Sigmoid colon (tissue), 7 donors: ENCODE results near the gene ADCY5. TPM values are rescaled to one million over a fixed set of nuclear protein-coding genes. Genes with fewer than 3 reads are reported as not detected.

Experiments
- DNase-seq: peaks from one replicate; pipeline ENCODE4 v3.0.0-alpha.2; 2019
- H3K27ac ChIP-seq, 4 donors: fragments of 200-600 bp; sonication (generic); one replicate each; pipeline ENCODE4 v1.5.1; 2016 to 2019; ENCODE audit warnings: mild to moderate bottlenecking in 1 of 4
- H3K27me3 ChIP-seq, 3 donors: fragments of 200-600 bp; sonication (generic); one replicate each; pipeline ENCODE4 v1.5.1; 2019; ENCODE audit warnings: mild to moderate bottlenecking in 1 of 3
- H3K36me3 ChIP-seq, 4 donors: fragments of 200-600 bp; sonication (generic); one replicate each; pipeline ENCODE4 v1.5.1; 2016 to 2019
- H3K4me1 ChIP-seq, 4 donors: fragments of 200-600 bp; sonication (generic); one replicate each; pipeline ENCODE4 v1.5.1; 2017 to 2019
- H3K4me3 ChIP-seq, 4 donors: fragments of 200-600 bp; sonication (generic); one replicate each; pipeline ENCODE4 v1.5.1; 2017 to 2019; ENCODE audit warnings: mild to moderate bottlenecking in 2 of 4, moderate library complexity in 1 of 4
- H3K9me3 ChIP-seq, 4 donors: fragments of 200-600 bp in 3 of 4; sonication (generic) in 3 of 4; one replicate each; pipeline versions ENCODE4 v1.5.1 to v1.6.1; 2013 to 2019
- CTCF ChIP-seq, 4 experiments: fragments of 450-650 bp in 3 of 4; fragments of 200-600 bp in 1 of 4; IDR thresholded peaks; one replicate each; pipeline ENCODE4 v1.5.1; 2016 to 2019; ENCODE audit warnings: antibody characterized with exemption in 4 of 4, mild to moderate bottlenecking in 3 of 4, moderate library complexity in 2 of 4
- EP300 ChIP-seq, 4 donors: sonication (generic); formaldehyde crosslinking; IDR thresholded peaks; one replicate each; pipeline ENCODE4 v1.6.1; 2017; ENCODE audit warnings: antibody characterized with exemption in 4 of 4
- POLR2A ChIP-seq, 2 donors: fragments of 450-650 bp; IDR thresholded peaks; one replicate each; pipeline ENCODE4 v1.6.1; 2016; ENCODE audit warnings: antibody characterized with exemption in 2 of 2, mild to moderate bottlenecking in 2 of 2, moderate library complexity in 2 of 2
- POLR2AphosphoS5 ChIP-seq, 4 donors: sonication (generic); formaldehyde crosslinking; IDR thresholded peaks; one replicate each; pipeline ENCODE4 v1.6.1; 2017; ENCODE audit warnings: antibody characterized with exemption in 4 of 4
- WGBS, 2 donors: extraction: QIAGEN DNeasy Blood & Tissue Kit; methylation state at CpG; one replicate each; pipeline ENCODE4 v1.1.7; 2013; 5-methylcytosine and 5-hydroxymethylcytosine counted together
- intact Hi-C: fragments of 100-400 bp; cut with DNase I; formaldehyde crosslinking; loops from one replicate; pipeline ENCODE4 v1.15.1; 2023
- polyA plus RNA-seq, 3 donors: library from polyadenylated mRNA; stranded (reverse); fragments of 200-250 nt; gene quantifications; one replicate each; pipeline ENCODE4 v1.2.3, GENCODE V29; 2013
- total RNA-seq, 4 donors: library from RNA; depleted of rRNA; stranded (reverse); fragments of >200 nt; gene quantifications; one replicate each; pipeline ENCODE4 v1.1.0, GENCODE V29; 2016
- donor health status: healthy with polysubstance abuse.
- donor health status: Bipolar disorder and iron deficiency.
- donor health status: healthy.

The ADCY5 gene
- total and polyA plus RNA-seq, 7 donors, result 1.4 to 84.4 (median 39.5) TPM

- 83 to 88% methylated on average over 3 of the region's 3 CpGs for WGBS, 2 donors
- H3K9me3 ChIP-seq, result no peaks in the 10 kb centered on the region
- H3K4me1 ChIP-seq, result peaks cover 0 to 46% (median 37%) of the 10 kb centered on the region in 4 donors
- TF ChIP-seq CTCF (IDR thresholded peaks at IDR 0.05) (no peak), POLR2AphosphoS5 (IDR thresholded peaks at IDR 0.05) (no peak), EP300 (IDR thresholded peaks at IDR 0.05) (no peak), POLR2A (IDR thresholded peaks at IDR 0.05) (no peak)
- H3K27me3 ChIP-seq, result no peaks in the 10 kb centered on the region
- no peaks in the 10 kb centered on the region for H3K36me3 ChIP-seq
- DNase-seq, result peak; percentile 20
- H3K4me3 ChIP-seq, result no peak overlapping the region
- intact Hi-C loops, result no loop called here
- H3K27ac ChIP-seq, result no peak overlapping the region
Measured at GRCh38 chr3:123357275-123357674, 91.6 kb downstream of the ADCY5 start.

DNA sequence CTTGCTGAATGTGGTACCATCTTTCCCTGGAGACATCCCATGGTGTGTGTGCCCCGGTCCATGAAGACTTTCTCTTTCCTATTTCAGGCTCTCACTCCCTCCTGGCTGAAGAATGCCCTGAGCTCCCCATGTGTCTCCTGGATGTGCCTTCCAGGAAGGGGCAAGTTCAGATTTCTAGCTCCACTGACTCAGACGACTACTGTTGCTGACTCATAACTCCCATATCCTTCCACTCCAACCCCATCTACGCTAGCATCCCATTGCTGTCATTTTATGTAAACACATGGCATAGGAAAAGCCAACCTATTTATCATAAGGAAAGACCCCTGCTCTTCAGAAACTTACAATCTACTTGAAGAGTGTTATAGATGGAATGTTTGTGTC lies 95.0 kb downstream of the ADCY5 start:
- no peak for TF ChIP-seq POLR2AphosphoS5 (IDR thresholded peaks at IDR 0.05)
- TF ChIP-seq CTCF (IDR thresholded peaks at IDR 0.05), result no peak
- TF ChIP-seq POLR2A (IDR thresholded peaks at IDR 0.05), result no peak
- no peak for DNase-seq
- Histone ChIP-seq H3K27me3 (no peaks in the 10 kb centered on the region), H3K4me3 (no peak overlapping the region), H3K9me3 (no peaks in the 10 kb centered on the region), H3K27ac (peak overlapping the region in 3 of 4 donors; percentile 26 to 74 (median 27)), H3K36me3 (no peaks in the 10 kb centered on the region), H3K4me1 (peaks cover 0 to 47% (median 40%) of the 10 kb centered on the region in 4 donors)
- intact Hi-C loops, result no loop called here
- WGBS, 2 donors, result 75 to 89% methylated on average over 3 of the region's 3 CpGs

- Histone ChIP-seq H3K27me3 (no peaks in the 10 kb centered on the region), H3K4me1 (peaks cover 0 to 47% (median 40%) of the 10 kb centered on the region in 4 donors), H3K36me3 (no peaks in the 10 kb centered on the region), H3K9me3 (no peaks in the 10 kb centered on the region), H3K4me3 (no peak overlapping the region), H3K27ac (peak overlapping the region in 3 of 4 donors; percentile 21 to 74 (median 26))
- peak; percentile 30 for DNase-seq
- WGBS, 2 donors, result 94 to 96% methylated on average over 10 of the region's 10 CpGs
- TF ChIP-seq CTCF (IDR thresholded peaks at IDR 0.05) (no peak), POLR2A (IDR thresholded peaks at IDR 0.05) (no peak), POLR2AphosphoS5 (IDR thresholded peaks at IDR 0.05) (no peak), EP300 (IDR thresholded peaks at IDR 0.05) (no peak)
- intact Hi-C loops, result no loop called here
Measured at GRCh38 chr3:123353227-123353849, 95.6 kb downstream of the ADCY5 start.

DNA sequence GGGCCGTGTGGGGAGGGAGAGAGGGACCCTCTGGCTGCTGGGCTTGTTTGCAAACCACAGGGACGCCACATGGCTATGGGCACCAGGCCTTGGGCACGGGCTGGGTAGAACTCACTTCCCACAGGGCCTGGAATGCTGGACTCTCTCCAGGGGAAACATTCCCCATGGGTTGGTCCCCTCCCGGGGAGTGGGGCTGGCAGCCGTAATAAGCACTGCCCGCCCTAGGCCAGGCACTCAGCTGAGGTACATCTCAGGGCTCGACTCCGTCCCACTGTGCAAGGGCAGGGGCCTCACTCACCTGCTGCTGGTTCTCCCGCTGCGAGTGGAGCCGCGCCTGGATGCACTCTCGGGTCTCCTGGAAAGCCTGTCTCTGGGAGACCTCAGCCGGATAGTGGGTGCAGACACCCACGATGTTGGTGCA lies 96.7 kb downstream of the ADCY5 start:
- intact Hi-C loops, result no loop called here
- 84 to 86% methylated on average over 15 of the region's 15 CpGs for WGBS, 2 donors
- no peaks in the 10 kb centered on the region for H3K27me3 ChIP-seq
- no peak overlapping the region for H3K4me3 ChIP-seq
- peak overlapping the region; percentile 20 to 74 (median 36) for H3K27ac ChIP-seq
- peak; percentile 75 for DNase-seq
- H3K36me3 ChIP-seq, result peaks cover 0 to 6% (median 0%) of the 10 kb centered on the region in 4 donors
- no peak for TF ChIP-seq POLR2A (IDR thresholded peaks at IDR 0.05)
- TF ChIP-seq POLR2AphosphoS5 (IDR thresholded peaks at IDR 0.05), result no peak
- TF ChIP-seq CTCF (IDR thresholded peaks at IDR 0.05), result no peak
- no peak for TF ChIP-seq EP300 (IDR thresholded peaks at IDR 0.05)
- H3K4me1 ChIP-seq, result peaks cover 0 to 48% (median 39%) of the 10 kb centered on the region in 4 donors
- no peaks in the 10 kb centered on the region for H3K9me3 ChIP-seq
